HG03139 (cell line): ENCODE measurements around the gene S1PR2.

Experiments used
- ATAC-seq: cut with Tn5 transposase; IDR thresholded peaks from one replicate; pipeline ENCODE4 v1.9.1; 2021; ENCODE audit not compliant: unreplicated experiment

The S1PR2 gene

GRCh38 chr19:10230861-10231611, at the start of gene S1PR2:
Gene S1PR2, minus strand, starts transcription at chr19:10231331. Its CDS starts 6,426 bp downstream, at chr19:10224905.
- no peak for ATAC-seq

- ATAC-seq, result no peak
Observed at GRCh38 chr19:10279737-10280442, 48.8 kb upstream of the S1PR2 start.

GRCh38 chr19:10278935-10279334, 47.8 kb upstream of the S1PR2 start:
- no peak for ATAC-seq

- ATAC-seq, result no peak
Observed at GRCh38 chr19:10277795-10278589, 46.9 kb upstream of the S1PR2 start.

- ATAC-seq, result no peak
Observed at GRCh38 chr19:10274589-10274988, 43.5 kb upstream of the S1PR2 start.

GRCh38 chr19:10271543-10272086, 40.5 kb upstream of the S1PR2 start:
- no peak for ATAC-seq

- ATAC-seq, result no peak
Observed at GRCh38 chr19:10270616-10271394, 39.7 kb upstream of the S1PR2 start, which contains the start of gene ICAM1. Gene ICAM1, plus strand, starts transcription at chr19:10271120. Its CDS starts 40 bp downstream, at chr19:10271160.

GRCh38 chr19:10270180-10270615, 39.1 kb upstream of the S1PR2 start:
- no peak for ATAC-seq

GRCh38 chr19:10269333-10270179, 38.4 kb upstream of the S1PR2 start:
- ATAC-seq, result no peak

- no peak for ATAC-seq
Observed at GRCh38 chr19:10268071-10268470, 36.9 kb upstream of the S1PR2 start.

GRCh38 chr19:10266706-10267105, 35.6 kb upstream of the S1PR2 start:
- no peak for ATAC-seq

GRCh38 chr19:10262771-10263170, 31.6 kb upstream of the S1PR2 start:
- ATAC-seq, result no peak

- ATAC-seq, result no peak
Observed at GRCh38 chr19:10260141-10260584, 29.0 kb upstream of the S1PR2 start.

GRCh38 chr19:10259162-10259905, 28.2 kb upstream of the S1PR2 start:
- ATAC-seq, result no peak

- ATAC-seq, result no peak
Observed at GRCh38 chr19:10258080-10258710, 27.1 kb upstream of the S1PR2 start.

- no peak for ATAC-seq
Observed at GRCh38 chr19:10256970-10257615, 26.0 kb upstream of the S1PR2 start.

- ATAC-seq, result no peak
Observed at GRCh38 chr19:10256551-10256950, 25.4 kb upstream of the S1PR2 start.

GRCh38 chr19:10255358-10255757, 24.2 kb upstream of the S1PR2 start:
- no peak for ATAC-seq
